HG03520 (cell line): ENCODE measurements around the gene HOTAIR.

ENCODE experiments used
- ATAC-seq: cut with Tn5 transposase; IDR thresholded peaks from one replicate; pipeline ENCODE4 v1.9.1; 2021; ENCODE audit warnings: mild to moderate bottlenecking, moderate library complexity; ENCODE audit not compliant: unreplicated experiment

The HOTAIR gene

DNA sequence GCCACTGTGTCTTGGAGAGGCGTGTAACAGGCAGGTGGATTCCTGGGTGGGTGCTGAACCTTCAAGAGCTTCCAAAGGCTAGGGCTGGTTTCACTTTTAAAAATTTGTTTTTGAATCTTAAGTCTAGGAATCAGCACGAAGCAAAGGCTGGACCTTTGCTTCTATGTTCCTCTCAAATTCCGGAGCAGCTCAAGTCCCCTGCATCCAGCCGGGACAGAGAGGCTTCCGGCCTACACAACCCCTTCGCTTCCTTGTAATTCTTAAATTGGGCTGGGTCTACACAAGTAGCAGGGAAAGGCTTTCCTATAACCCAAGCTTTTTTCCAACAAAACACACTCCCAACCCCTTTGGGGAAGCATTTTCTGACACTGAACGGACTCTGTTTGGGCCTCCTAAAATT is 11.7 kb downstream of the HOTAIR start:
- ATAC-seq: no peak

DNA sequence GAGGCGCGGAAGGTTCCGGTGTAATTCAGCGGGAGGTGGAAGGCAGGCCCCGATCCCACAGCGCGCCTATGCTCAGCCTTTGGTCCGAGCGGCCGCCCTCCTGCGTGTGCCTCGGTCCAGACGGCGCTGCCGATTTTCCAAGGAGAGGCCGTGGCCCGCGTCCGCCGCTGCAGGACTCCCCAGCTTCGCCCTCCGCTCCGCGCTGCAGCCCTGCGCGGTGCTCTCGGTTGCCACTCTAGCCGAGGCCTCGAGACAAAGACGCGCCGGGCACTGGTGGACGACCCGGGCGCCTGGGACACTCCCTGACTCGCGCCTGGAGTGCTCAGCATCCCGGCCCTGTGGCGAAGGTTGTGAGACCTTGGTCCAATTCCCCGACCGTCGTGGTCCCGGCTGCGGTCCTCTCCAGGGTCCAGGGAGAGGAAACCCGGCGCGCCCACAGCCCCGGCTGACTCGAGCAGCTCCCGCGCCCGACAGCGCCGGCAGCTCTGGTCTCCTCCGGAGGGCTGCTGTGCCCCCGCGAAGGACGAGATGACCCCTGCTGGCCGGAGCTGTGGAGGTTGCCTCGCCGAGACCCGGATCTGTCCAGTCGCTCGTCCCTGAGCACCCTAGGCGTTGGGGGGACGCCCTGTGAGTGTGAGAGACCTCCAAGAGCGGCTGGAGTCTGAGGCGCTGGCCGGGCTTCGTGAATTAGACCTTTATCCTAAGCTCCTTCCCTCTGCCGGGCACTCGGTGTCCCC is 13.6 kb downstream of the HOTAIR start:
- ATAC-seq: no peak

- no peak for ATAC-seq
Observed at GRCh38 chr12:53960187-53961024, 14.3 kb downstream of the HOTAIR start.

- no peak for ATAC-seq
Observed at GRCh38 chr12:53959314-53959713, 15.4 kb downstream of the HOTAIR start.

- ATAC-seq: no peak
Observed at GRCh38 chr12:53958128-53958527, 16.6 kb downstream of the HOTAIR start.

- ATAC-seq: no peak
Observed at GRCh38 chr12:53956914-53957536, 17.7 kb downstream of the HOTAIR start.

GRCh38 chr12:53956251-53956887 is 18.4 kb downstream of the HOTAIR start:
- ATAC-seq: no peak

- ATAC-seq: no peak
Observed at GRCh38 chr12:53955776-53956250, 18.9 kb downstream of the HOTAIR start.

- no peak for ATAC-seq
Observed at GRCh38 chr12:53955036-53955775, 19.5 kb downstream of the HOTAIR start.

DNA sequence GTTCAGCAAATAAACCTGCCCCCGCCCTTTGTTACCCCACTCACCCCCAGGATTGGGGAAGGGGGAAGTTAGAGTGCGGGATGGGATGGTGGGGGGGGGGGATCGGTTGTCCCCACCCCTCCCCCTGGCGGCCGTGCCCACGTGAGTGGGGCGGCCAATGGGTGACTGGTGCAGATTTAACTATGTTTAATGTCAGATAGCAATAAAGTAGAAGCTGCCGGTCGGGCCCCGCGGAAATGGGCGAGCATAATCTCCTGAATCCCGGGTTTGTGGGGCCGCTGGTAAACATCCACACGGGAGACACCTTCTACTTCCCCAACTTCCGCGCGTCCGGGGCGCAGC is 20.1 kb downstream of the HOTAIR start, which contains the start of gene HOXC12:
TSS of gene HOXC12 (plus strand) at position 210 of the 342 bp plus-strand sequence. CDS start at position 237, 27 bp downstream.
- no peak for ATAC-seq

DNA sequence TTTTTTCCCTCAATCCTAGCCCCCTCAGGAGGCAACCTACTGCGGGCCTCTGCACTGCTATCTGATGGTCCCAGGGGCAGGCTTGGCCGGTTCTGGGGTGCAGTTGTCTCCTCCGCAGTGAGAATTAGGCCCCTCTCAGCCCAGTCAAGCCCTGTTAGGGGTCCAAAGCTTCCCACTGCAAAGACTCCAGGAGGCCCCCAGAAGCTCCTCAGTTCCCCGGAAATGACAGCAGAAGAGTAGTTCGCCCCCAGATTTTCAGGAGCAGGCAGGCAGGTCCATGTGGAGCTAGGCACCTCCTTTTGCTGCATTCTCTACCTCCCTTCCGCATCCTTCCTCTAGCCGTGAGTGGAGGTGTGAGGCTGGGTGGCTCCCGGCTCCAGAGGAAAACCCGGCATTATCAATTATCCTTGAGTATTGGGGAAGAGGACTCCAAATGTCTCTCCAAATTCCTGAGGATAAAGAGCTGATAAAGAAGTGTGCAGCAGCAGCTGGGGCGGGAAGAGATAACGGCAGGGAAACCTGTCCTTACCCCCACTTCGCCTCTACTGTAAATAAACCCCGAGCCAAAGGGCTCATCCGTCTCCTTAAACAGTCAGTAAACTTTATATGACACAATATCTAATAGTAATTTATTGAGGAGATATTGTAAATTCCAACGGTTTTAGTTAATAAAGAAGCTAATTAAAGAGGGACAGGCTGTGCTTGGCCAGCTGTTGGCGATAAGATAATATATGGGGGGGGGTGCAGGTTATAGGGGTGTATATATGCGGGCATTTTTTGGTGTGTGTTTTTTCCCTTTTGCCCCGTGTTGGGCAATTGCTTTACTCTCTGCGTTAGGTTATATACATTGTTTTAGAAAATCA is 20.7 kb downstream of the HOTAIR start:
- ATAC-seq: no peak

- no peak for ATAC-seq
Observed at GRCh38 chr12:53952871-53953734, 21.7 kb downstream of the HOTAIR start.

DNA sequence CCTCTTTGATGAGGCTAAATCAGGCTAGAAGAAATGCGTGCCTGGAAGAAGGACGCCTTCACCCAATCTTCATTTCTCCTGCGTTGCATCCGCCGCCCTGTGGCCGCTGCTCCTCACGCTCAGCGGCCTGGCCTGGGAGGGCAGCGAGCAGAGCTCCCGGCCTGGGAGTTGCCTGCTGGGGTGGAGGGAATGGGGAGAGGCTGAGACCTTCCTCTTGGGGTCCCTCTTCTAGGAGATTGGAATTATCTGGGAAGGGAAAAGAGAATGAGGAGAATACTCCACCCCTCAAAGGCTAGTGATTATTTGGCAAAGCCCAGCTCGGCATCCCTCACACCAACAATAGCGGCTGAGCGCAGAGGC is 22.4 kb downstream of the HOTAIR start:
- no peak for ATAC-seq

GRCh38 chr12:53951577-53952334 is 23.0 kb downstream of the HOTAIR start:
- ATAC-seq: no peak

GRCh38 chr12:53950789-53951576 is 23.8 kb downstream of the HOTAIR start:
- ATAC-seq: no peak

GRCh38 chr12:53950437-53950773 is 24.3 kb downstream of the HOTAIR start:
- ATAC-seq: no peak
